LHCN-M2 (cell line): ENCODE results near the gene ERAL1. TPM values are rescaled to one million over a fixed set of nuclear protein-coding genes. Genes with fewer than 3 reads are reported as not detected.
"Not testable (repeated sequence)": the region's sequence is repeated elsewhere in the genome, so short reads cannot be mapped to it uniquely, and the experiment has no call there.

Source experiments
- DNase-seq: peaks from one replicate; pipeline ENCODE4 v3.0.0-alpha.2; 2012; ENCODE audit warnings: low read depth
- polyA plus RNA-seq: library from polyadenylated mRNA; unstranded; fragments of >200 nt; gene quantifications from one replicate; pipeline ENCODE4 v1.2.1, GENCODE V29; 2012; ENCODE audit warnings: missing spikeins
- total RNA-seq: library from RNA; depleted of rRNA; stranded (reverse); fragments of >200 nt; gene quantifications from 2 replicates; pipeline ENCODE4 v1.2.3, GENCODE V29; 2014; rRNA removed

Gene ERAL1
- 41.3 and 49.2 TPM in 2 replicates for total RNA-seq
- polyA plus RNA-seq = 44.2 TPM

DNA sequence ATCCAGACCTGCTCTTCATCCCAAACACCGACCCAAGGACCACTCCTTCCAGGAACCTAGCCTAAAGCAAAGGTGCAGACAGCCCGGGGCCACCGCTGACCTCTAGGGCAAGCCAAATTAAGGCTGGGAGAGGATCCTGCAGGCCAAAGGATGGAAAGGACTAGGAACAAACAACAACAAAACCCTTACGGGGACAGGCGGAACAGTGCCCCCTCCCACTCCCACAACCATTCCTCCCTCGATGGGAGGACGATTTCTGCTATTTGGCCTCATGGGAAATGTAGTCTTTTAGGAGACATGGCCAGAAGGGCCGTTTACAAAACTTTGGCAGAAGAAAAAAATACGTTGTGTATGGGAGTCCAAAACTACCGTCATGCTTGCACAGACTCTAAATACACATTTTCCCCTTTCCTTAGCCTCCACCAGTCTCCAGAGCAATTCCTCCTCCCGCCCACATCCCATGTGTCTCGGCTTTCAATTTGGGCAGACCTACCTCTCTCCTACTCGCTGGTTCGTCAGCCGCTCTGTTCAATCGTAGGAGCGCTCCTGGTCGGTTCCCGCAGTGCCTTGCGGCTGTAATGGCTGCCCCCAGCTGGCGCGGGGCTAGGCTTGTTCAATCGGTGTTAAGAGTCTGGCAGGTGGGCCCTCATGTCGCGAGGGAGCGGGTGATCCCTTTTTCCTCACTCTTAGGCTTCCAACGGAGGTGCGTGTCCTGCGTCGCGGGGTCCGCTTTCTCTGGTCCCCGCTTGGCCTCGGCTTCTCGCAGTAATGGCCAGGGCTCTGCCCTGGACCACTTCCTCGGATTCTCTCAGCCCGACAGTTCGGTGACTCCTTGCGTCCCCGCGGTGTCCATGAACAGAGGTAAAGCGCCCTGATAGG is at the start of gene ERAL1:
ERAL1 (plus strand) TSS at position 560 of the 879 bp plus-strand sequence; CDS start at position 579, 19 bp downstream.
- DNase-seq = peak; percentile 83

- DNase-seq = peak; percentile 96
Measured at GRCh38 chr17:28807925-28808634, 46.7 kb upstream of the ERAL1 start.

DNA sequence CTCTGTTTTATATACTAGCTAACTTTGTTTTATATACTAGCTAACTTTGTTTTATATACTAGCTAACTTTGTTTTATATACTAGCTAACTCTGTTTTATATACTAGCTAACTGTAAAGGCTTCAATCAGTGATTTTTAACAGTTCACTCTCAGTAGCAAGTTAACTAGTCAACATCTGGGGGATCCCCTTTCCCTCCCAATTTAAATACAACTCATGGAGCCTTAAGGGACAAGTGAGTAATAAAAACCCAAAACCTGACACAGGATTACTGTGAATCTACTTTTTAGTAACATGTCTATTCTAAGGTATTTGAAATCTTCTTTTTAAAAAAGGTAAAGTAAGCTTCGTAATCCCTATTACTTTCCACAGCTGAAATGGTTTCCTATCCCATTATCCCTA is 44.4 kb upstream of the ERAL1 start:
- peak; percentile 9 for DNase-seq

- DNase-seq = peak; percentile 50
Measured at GRCh38 chr17:28811651-28812090, 43.1 kb upstream of the ERAL1 start.

- DNase-seq = peak; percentile 96
Measured at GRCh38 chr17:28812091-28812747, 42.6 kb upstream of the ERAL1 start.

DNA sequence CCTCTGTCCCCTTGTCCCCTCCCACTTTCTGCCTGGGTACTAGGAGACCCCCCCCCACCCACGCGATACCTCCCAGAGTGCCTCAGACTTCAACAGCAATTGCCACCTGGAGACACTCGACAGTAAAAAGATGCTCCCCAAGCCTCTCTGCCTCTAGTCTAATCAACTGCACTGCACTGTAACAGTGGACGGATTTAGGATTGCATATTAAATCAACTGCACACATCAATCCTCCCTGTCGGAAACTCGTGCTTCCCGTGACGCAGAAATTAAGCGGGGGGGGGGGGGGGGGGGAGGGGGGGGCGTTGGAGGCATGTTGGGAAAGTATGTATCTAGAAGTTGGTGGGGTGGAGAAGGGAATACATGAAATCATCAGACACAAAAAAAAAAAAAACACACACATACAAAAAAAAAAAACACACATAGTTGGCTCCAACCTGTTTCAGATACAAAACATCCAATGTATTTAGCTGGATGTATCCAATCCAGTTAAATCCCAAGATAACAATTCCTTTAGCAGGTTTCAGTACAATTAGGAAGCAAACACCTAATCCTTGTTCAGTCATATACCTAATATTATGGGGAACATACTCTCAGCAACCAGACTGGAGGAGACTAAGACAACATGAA is 42.0 kb upstream of the ERAL1 start:
- peak; percentile 73 for DNase-seq

DNA sequence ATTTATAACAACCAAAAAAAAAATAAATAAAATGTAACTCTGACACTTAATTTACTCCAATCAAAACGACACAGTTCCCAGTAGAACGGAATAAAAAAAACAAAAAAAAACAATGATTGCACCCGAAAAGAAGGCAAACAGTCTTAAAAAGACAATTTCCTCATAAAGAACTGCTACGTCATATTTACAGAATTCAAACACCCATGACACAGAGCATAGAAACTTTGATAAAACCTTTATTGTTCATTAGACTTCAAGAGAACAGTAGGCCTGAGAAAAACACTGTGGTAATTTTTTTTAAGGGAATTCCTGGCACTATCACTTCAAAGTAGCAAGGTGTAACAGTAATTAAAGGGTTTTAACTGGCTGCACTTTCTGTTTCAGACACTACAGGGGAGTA is 38.3 kb upstream of the ERAL1 start:
- no peak for DNase-seq

DNA sequence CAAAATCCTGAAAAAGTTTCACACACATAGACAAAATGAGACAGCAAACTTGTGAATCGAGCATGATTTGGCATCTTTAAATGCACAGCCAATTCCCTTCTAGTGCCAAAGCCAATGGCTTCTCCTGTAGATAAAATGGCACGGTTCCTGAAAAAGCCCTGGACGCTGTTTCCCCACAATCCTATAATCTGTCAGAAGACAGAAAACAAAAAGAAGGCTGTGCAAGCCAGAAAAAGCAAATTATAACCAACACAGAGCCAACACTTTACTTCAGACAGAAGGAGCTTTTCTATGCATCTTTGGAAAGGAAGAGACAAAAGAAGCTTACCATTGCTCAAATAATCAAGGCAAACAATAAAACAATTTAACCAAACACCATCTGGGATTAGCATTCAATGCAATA is 36.0 kb upstream of the ERAL1 start:
- no peak for DNase-seq

GRCh38 chr17:28819582-28819981 is 35.2 kb upstream of the ERAL1 start:
- no peak for DNase-seq

GRCh38 chr17:28827672-28828071 is 27.1 kb upstream of the ERAL1 start:
- DNase-seq = no peak

DNA sequence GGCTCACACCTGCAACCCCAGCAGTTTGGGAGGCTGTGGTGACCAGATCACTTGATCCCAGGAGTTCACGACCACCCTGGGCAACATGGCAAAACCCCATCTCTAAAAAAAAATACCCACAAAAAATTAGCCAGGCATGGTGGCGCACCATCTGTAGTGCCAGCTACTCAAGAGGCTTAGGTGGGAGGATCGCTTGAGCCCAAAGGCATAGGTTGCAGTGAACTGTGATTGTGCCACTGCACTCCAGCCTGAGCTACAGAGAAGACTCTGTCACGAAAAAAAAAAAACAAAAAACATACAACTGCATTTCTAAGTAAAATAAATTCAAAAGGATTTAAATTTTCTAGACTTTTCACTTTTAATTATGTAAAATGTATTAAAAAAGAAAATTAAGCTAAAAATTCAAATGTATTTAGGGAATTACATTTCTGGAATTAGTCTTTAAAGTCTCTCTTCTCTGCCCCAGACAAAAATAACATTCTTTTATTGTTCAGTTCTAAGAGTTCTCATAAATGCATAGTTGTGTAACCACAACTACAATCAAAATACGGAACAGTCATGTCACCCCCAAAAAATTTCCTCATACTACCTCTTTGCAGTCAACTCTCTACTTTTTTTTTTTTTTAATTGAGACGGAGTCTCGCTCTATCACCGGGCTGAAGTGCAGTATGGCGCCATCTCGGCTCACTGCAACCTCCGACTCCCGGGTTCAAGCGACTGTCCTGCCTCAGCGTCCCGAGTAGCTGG is 26.3 kb upstream of the ERAL1 start:
- DNase-seq = peak; percentile 72

DNA sequence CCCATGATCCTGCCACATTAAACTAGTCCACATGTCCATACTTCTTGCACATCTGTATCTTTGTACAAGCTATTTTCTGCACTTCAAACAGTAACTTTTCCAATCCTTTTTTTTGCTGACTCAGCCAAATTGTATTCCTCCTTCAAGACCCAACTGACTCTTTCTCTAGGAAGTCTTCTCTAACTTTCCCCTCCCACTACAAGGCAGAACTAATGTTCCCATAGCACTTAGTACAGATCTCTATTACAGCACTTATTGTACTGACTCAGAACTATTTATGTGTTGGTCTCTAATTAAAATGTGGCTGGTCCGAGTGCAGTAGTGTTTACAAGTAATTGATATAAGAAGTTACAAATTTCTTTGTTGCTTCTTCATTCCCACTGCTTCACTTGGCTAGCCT is 20.4 kb upstream of the ERAL1 start:
- DNase-seq = no peak

GRCh38 chr17:28836541-28836940 is 18.3 kb upstream of the ERAL1 start:
- DNase-seq = not testable (repeated sequence)

DNA sequence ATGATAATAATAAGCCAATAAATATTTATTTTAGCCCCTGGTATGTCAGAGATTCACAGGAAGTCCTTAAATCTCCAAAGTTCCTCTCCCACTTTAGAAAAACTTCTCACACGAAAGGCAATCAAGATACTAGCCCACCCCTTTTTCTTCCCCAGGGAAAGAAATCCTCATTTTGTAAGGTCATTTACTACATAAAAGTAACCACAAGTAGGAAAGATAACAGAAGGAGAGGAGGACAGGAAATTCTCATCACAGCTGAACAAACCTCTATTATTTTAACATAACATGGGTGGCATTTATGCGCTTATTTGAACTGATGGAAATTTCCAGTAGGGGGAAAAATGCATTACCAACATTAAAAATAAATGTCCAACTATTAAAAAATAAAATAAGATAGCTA is 15.6 kb upstream of the ERAL1 start:
- peak; percentile 87 for DNase-seq

- DNase-seq = no peak
Measured at GRCh38 chr17:28841901-28842281, 12.9 kb upstream of the ERAL1 start.

GRCh38 chr17:28842282-28843012 is 12.4 kb upstream of the ERAL1 start, which contains the start of gene FAM222B:
TSS of gene FAM222B (minus strand) at chr17:28842790. CDS start at chr17:28766667, 76,123 bp downstream.
- peak; percentile 83 for DNase-seq

DNA sequence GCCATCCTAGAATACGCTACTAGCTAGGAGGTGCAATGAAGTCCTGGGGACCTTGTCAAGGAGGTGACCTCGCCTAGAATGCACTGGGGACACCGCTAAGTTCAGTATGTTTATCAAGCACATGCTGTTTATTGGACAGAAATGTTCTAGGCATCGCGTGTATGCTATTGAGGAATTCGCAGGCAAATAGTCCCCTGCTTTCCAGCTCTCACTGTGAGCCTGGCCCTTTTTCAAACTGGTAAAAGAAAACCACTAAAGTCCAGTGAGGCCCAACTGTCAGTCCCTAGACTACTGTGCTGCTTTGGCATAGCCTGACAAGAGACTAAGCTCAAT is 11.0 kb upstream of the ERAL1 start:
- DNase-seq = no peak

DNA sequence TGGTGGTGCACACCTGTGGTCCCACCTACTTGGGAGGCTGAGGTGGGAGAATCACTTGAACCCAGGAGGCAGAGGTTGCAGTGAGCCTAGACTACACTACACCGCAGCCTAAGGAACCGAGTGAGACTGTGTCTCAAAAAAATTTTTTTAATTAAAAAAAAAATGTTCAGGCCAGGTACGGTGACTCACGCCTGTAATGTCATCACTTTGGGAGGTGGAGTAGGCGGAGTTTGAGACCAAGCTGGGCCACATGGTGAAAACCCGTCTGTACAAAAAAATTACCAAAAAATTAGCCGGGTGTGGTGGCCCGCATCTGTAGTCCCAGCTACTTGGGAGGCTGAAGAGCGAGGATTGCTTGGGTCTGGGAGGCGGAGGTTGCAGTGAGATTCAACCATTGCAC is 8.6 kb upstream of the ERAL1 start:
- no peak for DNase-seq

GRCh38 chr17:28846699-28847098 is 8.1 kb upstream of the ERAL1 start:
- not testable (repeated sequence) for DNase-seq

DNA sequence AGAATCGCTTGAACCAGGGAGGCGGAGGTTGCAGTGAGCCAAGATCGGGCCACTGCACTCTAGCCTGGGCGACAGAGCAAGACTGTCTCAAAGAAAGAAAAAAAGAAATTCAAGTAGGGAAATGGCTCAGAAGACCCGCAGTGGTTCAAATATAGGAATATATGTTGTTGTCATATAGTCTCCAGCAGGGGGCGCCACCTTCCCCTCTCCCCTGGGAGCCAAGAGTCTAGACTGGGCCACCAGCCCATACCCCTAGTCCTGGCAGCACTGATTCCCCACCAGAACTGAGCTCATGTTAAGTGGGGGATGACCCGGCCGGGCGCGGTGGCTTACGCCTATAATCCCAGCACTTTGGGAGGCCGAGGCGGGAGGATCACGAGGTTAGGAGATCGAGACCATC is 6.1 kb upstream of the ERAL1 start:
- not testable (repeated sequence) for DNase-seq
